ENCODE results near the gene CCL11.
"Not testable (repeated sequence)": the region's sequence is repeated elsewhere in the genome, so short reads cannot be mapped to it uniquely, and the experiment has no call there.

Gene CCL11

GRCh38 chr17:34318474-34318873, 32.9 kb downstream of the CCL11 start:
- no peaks in the 10 kb centered on the region for H3K27me3 ChIP-seq (ENCODE audit: control insufficient read depth, insufficient read depth, low read length)
- no peaks in the 10 kb centered on the region for H3K36me3 ChIP-seq (ENCODE audit: control insufficient read depth, insufficient read depth, low read length)
- H3K9me3 ChIP-seq (ENCODE audit: control insufficient read depth, low read length), result no peaks in the 10 kb centered on the region
- H3K4me1 ChIP-seq (ENCODE audit: control insufficient read depth, insufficient read depth, low read length), result no peaks in the 10 kb centered on the region
- no peak overlapping the region for H3K9ac ChIP-seq (ENCODE audit: low read length)
- H3K4me3 ChIP-seq (ENCODE audit: low read length), result no peak overlapping the region

- no peaks in the 10 kb centered on the region for H3K27me3 ChIP-seq (ENCODE audit: control insufficient read depth, insufficient read depth, low read length)
- H3K9ac ChIP-seq (ENCODE audit: low read length), result no peak within 1 kb of the TSS
These were observed 33.5 kb downstream of the CCL11 start, which contains the start of gene CCL8 for GRCh38 chr17:34319039-34319483. CCL8 (plus strand) TSS chr17:34319435; CDS start chr17:34319502, 67 bp downstream.

GRCh38 chr17:34321964-34322363, 36.4 kb downstream of the CCL11 start:
- Histone ChIP-seq H3K9ac (ENCODE audit: low read length) (no peak overlapping the region), H3K9me3 (ENCODE audit: control insufficient read depth, low read length) (no peaks in the 10 kb centered on the region), H3K27me3 (ENCODE audit: control insufficient read depth, insufficient read depth, low read length) (no peaks in the 10 kb centered on the region), H3K4me1 (ENCODE audit: control insufficient read depth, insufficient read depth, low read length) (no peaks in the 10 kb centered on the region), H3K36me3 (ENCODE audit: control insufficient read depth, insufficient read depth, low read length) (no peaks in the 10 kb centered on the region), H3K4me3 (ENCODE audit: low read length) (no peak overlapping the region)

More at GRCh38 chr17:34319039-34319483, 33.5 kb downstream of the CCL11 start, which contains the start of gene CCL8:
- Histone ChIP-seq H3K4me1 (ENCODE audit: control insufficient read depth, insufficient read depth, low read length) (no peaks in the 10 kb centered on the region), H3K36me3 (ENCODE audit: control insufficient read depth, insufficient read depth, low read length) (no peaks in the 10 kb centered on the region), H3K9me3 (ENCODE audit: control insufficient read depth, low read length) (no peaks in the 10 kb centered on the region), H3K4me3 (ENCODE audit: low read length) (no peak within 1 kb of the TSS)

- not testable (repeated sequence) for H3K4me3 ChIP-seq (ENCODE audit: low read length); H3K9ac ChIP-seq (ENCODE audit: low read length); H3K9me3 ChIP-seq (ENCODE audit: control insufficient read depth, low read length); H3K36me3 ChIP-seq (ENCODE audit: control insufficient read depth, insufficient read depth, low read length); H3K4me1 ChIP-seq (ENCODE audit: control insufficient read depth, insufficient read depth, low read length); H3K27me3 ChIP-seq (ENCODE audit: control insufficient read depth, insufficient read depth, low read length)
These were observed 42.0 kb downstream of the CCL11 start for GRCh38 chr17:34327580-34327979.

- Histone ChIP-seq H3K9me3 (ENCODE audit: control insufficient read depth, low read length) (no peaks in the 10 kb centered on the region), H3K4me3 (ENCODE audit: low read length) (no peak overlapping the region), H3K36me3 (ENCODE audit: control insufficient read depth, insufficient read depth, low read length) (no peaks in the 10 kb centered on the region), H3K9ac (ENCODE audit: low read length) (no peak overlapping the region), H3K4me1 (ENCODE audit: control insufficient read depth, insufficient read depth, low read length) (no peaks in the 10 kb centered on the region), H3K27me3 (ENCODE audit: control insufficient read depth, insufficient read depth, low read length) (no peaks in the 10 kb centered on the region)
These were observed 52.2 kb downstream of the CCL11 start for GRCh38 chr17:34337701-34338100.
